Activated T-cell treated with anti-CD3 and anti-CD28 coated beads, Interleukin-2, amount 50 U/mL, for 48 hours (primary cell): ENCODE measurements around the gene CCDC9.
"Not testable (repeated sequence)": the region's sequence is repeated elsewhere in the genome, so short reads cannot be mapped to it uniquely, and the experiment has no call there.

ENCODE experiments used
- DNase-seq, 2 experiments: peaks; one replicate each; pipeline ENCODE4 v3.0.0-alpha.2; 2020

CCDC9 gene

DNA sequence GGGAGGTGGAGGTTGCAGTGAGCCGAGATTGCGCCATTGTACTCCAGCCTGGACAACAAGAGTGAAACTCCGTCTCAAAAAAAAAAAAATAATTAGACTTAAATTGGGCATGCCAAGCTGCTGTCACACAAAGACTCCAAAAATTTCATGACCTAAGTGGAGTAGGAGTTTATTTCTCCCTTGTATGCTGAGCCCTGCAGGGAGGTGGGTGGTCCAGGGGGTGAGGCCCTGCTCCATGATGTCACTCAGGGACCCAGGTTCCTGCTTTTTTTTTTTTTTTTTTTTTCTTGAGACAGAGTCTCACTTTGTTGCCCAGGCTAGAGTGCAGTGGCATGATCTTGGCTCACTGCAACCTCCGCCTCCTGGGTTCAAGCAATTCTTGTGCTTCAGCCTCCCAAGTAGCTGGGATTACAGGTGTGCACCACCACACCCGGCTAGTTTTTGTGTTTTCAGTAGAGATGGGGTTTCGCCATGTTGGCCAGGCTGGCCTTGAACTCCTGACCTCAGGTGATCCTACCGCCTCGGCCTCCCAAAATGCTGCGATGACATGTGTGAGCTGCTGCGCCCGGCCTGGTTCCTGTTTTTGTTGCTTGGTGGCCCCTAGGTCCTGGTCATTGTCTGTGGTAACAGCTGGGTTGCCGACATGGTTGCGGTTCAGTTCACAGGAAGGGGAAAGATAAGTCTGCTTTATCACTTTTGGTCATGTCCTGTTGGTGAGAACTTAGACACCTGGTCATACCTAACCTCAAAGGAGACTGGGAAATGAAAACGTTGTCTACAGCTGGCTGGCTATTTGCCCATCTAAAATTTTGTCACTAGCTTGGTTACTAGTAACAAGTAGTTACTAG is 5.8 kb downstream of the CCDC9 start:
- DNase-seq: not testable (repeated sequence)

DNA sequence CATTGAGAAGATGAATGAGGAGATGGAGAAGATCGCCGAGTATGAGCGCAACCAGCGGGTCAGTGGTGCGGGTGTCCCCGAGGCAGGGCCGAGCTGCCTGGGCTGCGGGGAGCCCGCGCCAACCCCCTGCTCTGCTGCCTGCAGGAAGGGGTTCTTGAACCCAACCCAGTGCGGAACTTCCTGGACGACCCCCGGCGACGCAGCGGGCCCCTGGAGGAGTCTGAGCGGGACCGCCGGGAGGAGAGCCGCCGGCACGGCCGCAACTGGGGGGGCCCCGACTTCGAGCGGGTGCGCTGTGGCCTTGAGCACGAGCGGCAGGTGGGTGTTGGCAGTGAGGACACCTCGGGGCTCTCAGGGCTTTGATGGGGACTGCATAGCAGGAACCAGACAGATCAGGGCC is 8.3 kb downstream of the CCDC9 start:
- DNase-seq: no peak

DNA sequence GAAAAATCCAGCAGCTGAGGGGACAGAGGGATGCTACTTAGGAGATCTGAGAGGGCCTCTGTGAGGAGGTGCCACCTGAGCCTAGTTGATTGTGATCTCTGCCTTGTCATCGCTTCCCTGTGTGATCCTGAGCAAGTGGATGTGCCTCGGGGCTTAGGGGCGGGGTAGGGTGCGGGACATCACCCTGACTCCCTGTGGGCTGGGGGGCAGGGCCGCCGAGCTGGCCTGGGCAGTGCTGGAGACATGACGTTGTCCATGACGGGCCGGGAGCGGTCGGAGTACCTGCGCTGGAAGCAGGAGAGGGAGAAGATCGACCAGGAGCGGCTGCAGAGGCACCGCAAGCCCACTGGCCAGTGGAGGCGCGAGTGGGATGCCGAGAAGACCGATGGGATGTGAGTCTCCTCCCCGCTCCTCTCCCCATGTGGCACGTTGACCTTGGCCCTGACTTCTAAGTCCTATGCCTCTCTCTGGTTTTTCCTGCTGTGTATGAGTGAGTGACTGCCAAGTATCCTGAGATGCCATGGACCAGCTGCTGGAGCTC is 10.1 kb downstream of the CCDC9 start:
- no peak for DNase-seq

DNA sequence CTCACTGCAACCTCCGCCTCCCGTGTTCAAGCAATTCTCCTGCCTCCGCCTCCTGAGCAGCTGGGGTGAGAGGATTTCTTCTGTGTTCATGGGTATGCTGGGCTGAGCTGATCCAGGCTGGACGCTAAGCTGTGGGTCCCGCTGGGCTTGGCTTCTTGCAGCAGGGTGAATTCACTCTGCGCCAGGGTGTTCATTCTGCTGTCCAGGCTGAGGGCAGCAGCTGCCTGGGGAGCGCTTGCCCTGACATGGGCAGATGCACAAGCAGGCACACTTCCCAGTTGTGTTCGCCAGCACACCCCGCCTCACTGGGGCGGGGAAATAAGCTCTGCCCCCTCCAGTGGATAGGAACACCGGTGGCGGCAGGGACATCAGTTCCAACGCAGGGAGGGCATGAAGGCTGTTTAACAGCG is 11.0 kb downstream of the CCDC9 start:
- DNase-seq: no peak

DNA sequence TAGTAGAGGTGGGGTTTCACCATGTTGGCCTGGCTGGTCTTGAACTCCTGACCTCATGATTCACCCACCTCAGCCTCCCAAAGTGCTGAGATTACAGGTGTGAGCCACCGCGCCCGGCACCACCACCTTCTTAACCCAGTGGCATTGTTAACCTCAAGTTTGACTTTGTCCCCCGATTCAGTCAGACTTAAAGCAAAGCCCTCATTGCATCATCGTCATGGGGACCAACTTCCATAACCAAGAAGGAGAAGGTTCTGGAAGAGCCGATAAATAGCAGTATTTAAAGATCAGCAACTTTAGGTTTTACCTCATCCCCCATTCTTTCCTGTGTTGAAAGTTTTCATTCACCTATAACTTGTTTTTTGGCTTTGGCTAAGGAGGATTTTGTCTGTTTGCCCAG is 11.7 kb downstream of the CCDC9 start:
- DNase-seq: no peak

DNA sequence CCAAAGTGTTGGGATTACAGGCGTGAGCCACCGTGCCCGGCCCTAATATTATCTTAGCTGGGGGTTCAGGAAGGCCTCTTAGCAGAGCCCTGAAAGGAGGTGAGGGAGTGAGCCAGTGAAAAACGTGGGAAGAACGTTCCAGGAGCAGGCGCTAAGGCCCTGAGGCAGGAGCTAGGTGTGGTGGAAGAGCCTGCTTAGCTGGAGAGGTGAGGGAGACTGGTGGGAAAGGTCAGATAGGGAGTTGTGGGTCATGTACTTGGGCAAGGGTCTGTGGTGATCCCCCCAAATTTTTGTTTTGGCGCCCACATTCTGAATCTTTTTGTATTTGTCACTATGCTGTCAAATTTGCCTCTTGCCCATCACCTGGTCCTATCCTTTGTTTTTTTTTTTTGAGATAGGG is 13.3 kb downstream of the CCDC9 start:
- DNase-seq: no peak

DNA sequence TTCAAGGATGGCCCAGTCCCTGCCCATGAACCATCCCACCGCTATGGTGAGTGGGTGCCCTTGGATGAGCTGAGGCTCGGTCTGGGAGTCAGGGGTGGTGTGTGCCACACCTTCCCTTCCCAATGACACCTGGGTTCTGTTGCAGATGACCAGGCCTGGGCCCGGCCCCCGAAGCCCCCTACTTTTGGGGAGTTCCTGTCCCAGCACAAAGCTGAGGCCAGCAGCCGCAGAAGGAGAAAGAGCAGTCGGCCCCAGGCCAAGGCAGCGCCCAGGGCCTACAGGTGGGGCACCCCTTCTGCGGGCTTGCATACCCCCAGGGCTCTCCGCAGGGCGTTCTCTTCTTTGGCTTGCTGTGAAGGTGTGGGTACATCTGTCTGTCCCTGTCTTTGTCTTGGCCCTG is 14.1 kb downstream of the CCDC9 start:
- DNase-seq: no peak

DNA sequence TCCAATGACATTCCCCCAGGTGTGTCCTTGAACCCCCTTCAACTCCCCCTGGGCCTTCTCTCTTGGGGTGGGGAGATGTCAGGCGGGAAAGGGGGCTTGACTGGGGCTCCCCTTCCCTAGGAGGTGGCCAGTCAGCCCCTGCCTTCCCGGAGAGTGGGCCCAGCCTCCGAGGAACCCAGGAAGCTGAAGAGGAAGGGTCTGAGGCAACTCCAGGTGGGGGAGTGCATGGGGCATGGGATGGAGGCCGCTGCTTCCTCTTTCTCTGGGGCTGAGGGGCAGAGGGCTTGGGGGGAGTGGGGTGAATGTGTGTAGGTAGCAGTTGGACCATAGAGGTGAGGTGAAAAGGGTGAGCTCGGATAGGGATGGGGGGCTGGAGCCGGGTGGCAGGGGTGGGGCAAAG is 15.6 kb downstream of the CCDC9 start:
- DNase-seq: no peak

DNA sequence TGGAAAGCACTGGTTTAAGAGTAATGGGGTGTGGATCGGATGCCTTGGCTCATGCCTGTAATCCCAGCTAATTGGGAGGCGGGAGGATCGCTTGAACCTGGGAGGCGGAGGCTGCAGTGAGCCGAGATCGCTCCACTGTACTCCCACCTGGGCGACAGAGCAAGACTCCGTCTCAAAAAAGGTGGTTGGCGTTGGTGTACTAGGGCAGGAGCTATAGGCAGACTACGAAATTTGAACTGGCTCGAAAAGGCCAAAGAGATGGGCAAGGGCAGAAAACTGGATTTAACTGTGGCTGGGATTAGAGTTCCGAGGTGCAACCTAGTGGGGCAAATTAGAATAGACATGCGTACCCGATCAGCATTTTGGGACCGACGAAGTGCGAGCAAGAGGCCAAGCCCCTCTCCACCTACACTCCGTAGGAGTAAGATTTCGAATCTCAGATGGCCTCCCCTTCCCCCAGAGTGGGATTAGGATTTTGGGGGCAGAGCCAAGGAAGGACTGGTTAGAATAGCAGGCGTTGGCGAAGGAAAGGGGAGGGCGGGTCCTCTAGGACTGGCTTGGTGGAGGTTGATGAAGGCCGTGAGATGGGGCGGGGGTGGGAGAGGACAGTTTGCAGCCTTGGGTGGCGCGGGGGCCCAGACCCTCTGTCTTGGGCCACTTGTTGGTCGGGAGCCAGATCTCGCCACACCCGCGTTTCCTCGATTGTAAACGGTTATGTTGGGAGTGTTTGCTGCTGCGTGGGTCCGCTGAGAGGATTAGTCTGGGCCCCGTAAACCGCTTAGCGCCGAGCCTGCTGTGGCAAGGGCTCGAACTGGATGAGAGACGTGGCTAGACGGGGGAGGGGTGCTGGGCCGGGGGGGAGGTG is 16.4 kb downstream of the CCDC9 start:
- peak in 1 of 2 experiments; percentile 40 for DNase-seq

DNA sequence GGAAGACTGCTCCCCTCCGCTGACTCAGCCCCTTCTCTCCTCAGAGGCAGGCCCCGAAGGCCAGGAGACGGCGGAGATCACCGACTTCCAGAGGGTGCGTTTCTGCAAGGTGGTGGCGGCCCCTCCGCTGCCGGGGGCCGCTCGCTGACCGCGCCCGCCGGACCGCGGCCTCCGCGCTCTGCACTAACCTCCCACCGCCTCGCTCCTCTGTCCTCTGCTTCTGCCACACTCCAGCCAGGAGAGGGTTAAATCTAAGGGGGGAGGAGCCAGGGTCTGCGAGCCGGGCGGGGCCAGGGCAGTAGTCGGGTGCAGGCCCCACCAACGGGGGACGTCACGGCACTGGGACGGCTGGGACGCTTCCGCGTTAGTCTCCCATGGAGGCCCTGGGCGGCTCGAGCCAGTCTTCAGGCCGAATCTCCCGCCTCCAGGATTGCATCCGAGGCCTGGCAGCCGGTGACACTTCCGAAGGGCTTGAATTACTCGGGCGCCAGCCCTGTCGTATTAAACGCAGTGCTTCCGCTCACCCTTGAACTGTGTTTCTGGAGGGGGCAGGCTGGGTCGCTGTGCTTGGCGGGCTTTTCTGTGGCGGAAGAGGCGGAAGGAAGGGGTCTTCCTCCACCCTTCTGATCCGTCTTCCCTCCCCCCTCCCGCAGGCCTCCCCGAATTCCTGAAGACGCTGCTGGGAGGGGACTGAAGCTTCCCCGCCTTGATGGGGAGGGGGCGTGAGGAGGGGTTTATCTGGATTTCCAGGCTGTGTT is 17.2 kb downstream of the CCDC9 start:
- peak; percentile 92 to 94 for DNase-seq

DNA sequence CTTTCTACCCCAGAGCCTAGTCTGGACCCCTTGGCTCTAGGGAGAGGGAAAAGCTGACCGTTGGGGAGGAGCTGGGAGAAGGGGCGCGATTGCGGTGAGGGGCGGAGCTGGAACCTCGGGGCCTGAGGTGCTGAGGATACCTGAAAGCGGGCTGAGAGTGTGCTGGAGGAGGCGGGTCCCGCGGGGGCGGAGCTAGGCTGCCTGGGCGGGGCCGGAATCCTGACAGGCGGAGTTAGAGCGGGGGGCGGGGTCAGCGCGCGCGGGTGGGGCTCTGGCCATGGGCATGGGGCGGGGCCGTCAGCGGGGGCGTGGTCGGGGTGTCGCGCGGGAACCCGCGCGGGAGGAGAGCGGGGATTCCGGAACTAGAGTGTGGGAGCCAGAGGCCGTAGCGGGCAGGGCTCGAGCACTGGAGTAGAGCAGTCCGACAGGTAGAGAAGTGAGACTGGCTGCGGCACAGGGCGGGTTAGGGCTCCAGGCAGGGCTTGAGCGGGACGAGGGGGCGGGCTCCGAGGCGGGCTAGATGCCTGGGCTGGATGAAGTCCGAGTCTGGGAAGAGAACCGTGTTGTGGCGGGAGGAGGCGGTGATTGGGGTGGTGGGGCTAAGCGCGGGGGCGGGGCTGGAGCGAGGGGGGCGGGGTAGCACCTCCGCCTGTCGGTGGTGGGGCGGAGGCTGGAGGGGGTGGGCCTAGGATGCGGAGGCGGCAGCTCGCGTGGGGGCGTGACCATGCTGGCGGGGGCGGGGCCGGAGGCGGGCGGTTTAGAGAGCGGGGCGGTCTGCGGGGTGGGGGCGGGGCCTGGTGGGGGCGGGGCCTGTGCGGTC is 18.0 kb downstream of the CCDC9 start, which contains the start of gene INAFM1:
TSS of gene INAFM1 (plus strand) at position 815 of the 820 bp plus-strand sequence. CDS start 35 bp downstream, outside the sequence.
- peak; percentile 100 for DNase-seq

DNA sequence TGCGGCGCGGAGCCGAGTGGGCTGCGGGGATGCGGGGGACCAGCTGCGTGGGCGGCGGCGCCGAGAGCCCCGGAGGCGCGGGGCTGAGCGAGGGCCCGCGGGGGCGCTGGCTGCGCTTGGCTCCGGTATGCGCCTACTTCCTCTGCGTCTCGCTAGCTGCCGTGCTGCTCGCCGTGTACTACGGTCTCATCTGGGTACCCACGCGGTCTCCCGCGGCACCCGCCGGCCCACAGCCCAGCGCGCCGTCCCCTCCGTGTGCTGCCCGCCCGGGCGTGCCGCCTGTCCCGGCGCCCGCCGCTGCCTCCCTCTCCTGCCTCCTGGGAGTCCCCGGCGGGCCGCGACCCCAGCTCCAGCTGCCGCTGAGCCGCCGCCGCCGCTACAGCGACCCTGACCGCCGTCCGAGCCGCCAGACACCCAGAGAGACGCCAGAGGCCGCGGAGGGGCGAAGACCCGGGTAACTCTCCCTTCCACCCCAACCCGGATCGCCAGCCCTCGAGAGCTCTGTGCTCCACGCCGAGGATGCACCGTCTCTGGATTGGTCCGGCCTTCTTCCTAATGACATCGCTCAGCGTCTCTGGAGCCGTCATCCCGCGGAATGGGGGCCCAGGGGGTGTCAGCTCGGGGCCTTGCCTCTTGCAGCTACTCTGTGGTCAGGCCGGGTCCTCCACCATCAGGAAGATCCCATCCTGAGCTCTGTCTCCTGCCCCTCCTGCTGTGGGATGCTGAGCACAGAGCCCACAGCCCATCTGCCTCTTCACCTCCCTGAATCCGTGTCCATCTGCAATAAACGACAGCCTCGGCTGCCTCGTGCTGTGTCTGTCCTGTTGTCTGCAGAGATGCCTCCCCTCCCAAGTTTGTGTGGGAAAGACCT is 18.8 kb downstream of the CCDC9 start:
- DNase-seq: no peak

DNA sequence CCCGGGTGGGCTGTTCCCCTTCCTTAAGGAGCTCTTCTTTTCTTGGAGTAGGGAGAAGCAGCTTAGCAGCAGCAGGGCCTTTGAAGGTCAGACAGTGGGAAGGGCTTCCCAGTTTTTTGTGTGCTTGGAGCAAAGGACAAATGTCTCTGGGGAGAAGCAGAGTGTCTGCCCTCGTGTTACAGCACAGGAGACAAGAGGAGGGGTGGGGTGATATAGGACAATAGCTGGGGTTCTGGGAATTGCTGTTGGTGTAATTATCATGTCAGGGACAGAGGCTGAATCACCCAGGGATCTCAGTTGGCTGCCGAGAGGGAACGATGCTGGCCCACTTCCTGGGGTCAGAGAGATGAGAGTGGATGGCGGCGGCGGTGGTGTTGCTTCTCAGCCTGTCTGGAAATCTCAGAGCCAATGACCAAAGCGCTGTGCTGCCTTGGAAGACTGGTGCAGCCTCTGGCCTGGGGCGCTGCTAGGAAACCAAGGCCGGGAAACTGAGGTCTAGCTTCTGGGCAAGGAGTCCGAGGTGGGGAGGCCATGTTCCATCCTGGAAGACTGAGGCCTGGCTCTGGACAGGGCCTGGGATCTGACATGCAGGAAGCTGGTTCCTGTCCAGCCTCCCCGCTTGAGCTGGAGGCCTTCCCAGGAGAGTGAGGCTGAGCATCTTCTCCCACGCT is 19.6 kb downstream of the CCDC9 start:
- no peak for DNase-seq

DNA sequence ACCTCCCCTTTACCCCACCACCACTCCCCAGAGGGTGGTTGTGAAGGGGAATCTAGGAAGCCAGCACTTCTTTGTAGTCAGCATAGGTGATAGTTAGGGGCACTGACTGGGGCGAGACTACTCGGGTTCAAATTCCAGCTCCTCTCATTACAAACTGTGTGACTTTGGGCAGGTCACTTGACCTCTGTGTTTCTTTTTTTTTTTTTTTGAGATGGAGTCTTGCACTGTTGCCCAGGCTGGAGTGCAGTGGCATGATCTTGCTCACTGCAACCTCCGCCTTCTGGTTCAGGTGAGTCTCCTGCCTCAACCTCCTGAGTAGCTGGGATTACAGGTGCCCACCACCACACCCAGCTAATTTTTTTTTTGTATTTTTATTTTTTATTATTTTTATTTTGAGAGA is 20.2 kb downstream of the CCDC9 start:
- DNase-seq: not testable (repeated sequence)

DNA sequence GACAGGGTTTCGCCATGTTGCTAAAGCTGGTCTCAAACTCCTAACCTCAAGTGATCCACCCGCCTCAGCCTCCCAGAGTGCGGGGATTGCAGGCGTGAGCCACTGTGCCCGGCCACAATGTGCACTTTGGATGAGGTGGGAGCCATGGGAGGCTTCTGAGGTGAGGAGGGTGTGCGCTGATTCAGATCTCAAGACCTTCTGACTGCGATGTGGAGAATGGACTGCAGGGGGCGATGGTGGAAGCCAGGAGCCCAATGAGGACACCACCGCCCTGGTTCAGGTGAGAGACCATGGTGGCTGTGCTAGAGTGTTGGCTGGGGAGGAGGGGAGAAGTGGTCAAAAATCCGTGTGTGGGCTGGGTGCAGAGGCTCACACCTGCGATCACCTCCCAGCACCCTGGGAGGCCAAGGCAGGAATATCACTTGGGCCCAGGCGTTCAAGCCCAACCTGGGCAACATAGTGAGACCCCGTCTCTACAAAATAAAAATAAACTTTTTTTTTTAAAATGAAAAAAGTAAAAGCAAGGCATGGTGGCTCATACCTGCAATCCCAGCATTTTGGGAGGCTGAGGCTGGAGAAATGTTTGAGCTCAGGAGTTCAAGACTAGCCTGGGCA is 24.0 kb downstream of the CCDC9 start:
- DNase-seq: peak; percentile 83 to 85

DNA sequence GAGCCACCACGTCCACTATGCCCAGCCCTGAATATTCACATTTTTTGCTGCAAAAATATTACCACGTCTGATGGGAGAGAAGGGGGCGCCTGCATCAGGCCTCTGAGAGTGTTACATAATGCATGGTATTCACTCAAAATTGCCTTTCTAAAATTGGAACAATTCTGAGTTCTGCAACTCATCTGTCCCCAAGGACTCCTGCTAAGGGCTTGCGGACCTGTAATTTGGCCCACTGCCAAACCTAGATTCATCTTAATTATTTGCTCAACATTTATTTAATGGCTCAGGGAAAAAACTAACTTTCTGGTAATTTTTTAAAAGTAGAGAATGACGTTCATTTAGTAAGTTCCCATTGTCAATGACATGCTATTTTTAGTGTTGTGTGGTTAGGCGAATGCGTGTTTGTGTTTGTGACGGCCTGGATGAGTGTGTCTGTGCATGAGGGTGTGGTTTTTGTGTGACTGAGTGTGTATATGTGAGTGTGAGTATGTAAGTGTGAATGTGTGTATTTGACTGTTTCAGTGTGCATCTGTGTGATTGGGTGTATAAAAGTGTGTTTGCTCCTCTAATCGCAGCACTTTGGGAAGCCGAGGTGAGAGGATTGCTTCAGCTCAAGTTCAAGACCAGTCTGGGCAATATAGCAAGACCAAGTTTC is 27.2 kb downstream of the CCDC9 start:
- DNase-seq: no peak

DNA sequence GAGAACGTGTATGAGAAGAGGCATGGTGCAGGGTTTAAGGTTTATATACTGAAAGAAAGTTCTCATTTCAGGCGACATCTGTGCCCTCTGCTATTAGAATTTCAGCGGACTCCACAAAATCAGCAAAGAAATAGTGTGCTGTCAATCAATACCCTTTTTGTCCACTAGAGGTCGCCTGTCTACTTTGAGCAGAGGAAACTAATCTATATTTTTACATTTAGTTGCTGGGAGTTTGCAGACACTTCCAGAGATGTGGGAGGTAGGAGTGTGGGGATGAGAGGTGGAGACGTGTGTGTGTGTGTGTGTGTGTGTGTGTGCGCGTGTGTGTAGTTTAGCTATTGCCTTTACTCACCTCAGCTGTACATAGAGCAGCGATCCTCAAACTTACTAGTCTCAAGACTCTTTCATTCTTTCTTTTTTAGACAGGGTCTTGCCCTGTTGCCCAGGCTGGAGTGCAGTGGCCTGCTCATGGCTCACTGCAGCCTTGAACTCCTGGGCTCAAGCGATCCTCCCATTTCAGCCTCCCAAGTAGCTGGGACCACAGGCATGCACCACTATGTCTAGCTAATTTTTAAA is 28.1 kb downstream of the CCDC9 start:
- DNase-seq: no peak

DNA sequence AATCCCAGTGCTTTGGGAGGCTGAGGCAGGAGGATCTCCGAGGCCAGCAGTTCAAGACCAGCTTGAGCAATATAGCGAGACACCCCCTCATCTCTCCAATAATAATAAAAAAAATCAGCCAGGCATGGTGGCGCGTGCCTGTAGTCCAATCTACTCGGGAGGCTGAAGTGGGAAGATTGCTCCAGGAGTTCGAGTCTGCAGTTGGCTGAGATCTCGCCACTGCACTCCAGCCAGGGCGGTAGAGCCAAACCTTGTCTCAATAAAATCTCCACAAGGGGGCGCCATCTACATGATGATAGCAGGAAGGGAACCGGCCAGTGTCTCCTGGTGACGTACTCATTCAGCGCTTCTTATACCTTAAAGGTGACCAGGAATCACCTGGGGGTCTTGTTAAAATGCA is 39.7 kb downstream of the CCDC9 start:
- DNase-seq: peak; percentile 79 to 80

DNA sequence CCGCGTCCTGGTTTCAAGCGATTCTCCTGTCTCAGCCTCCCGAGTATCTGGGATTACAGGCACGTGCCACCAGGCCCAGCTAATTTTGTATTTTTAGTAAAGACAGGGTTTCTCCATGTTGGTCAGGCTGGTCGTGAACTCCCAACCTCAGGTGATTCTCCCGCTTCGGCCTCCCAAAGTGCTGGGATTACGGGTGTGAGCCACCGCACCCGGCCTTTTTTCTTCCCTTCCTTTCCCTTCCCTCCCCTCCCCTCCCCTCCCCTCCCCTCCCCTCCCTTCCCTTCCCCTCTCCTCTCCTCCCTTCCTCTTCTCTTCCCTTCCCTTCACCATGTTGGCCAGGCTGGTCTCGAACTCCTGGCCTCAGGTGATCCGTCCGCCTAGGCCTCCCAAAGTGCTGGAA is 44.5 kb downstream of the CCDC9 start:
- not testable (repeated sequence) for DNase-seq
